ENCODE results near the gene LILRB2. TPM values are rescaled to one million over a fixed set of nuclear protein-coding genes. Genes with fewer than 3 reads are reported as not detected.
"Not testable (repeated sequence)": the region's sequence is repeated elsewhere in the genome, so short reads cannot be mapped to it uniquely, and the experiment has no call there.

Gene LILRB2
- total RNA-seq: 10 to 100 TPM in 2 of 9 donors, 1 to 10 TPM in 6, under 1 TPM in 1; 0.83 to 43.6 (median 1.7) TPM
- 1 to 10 TPM; 1.2 to 2.7 TPM for polyA plus RNA-seq
- long read RNA-seq, donor 1: 0 reads
- long read RNA-seq, donor 2, partial matches to known transcripts: 1 of 1 reads
- long read RNA-seq, donor 2, other reads (novel, unspliced or antisense): 0 of 1 reads
- long read RNA-seq, donor 3, partial matches to known transcripts: 1 of 1 reads
- long read RNA-seq, donor 3, other reads (novel, unspliced or antisense): 0 of 1 reads

- no peak for DNase-seq
- intact Hi-C loops (cut with DNase I): loop anchor here in 1 of 10 donors (5.0 kb wide), 1 partner anchor 351 kb away; the partner anchor contains the start of gene LILRB1
- Histone ChIP-seq H3K27ac (peak within 1 kb of the TSS in 5 of 12 donors; percentile 15 to 91 (median 43)), H3K4me1 (peaks cover 0 to 13% (median 0%) of the 10 kb centered on the region in 12 donors), H3K27me3 (peaks cover 0 to 54% (median 3%) of the 10 kb centered on the region in 9 donors), H3K9me3 (no peaks in the 10 kb centered on the region), H3K4me3 (peak within 1 kb of the TSS in 8 of 12 donors; percentile 11 to 59 (median 24)), H3K36me3 (no peaks in the 10 kb centered on the region)
- no peak for TF ChIP-seq POLR2A (IDR thresholded peaks at IDR 0.05)
- TF ChIP-seq CTCF (IDR thresholded peaks at IDR 0.05): no peak
- ATAC-seq: peak; percentile 32 to 47 (median 34)
- 69 to 80% (median 76%) methylated on average over 12 of the region's 12 CpGs for WGBS, 4 donors
Observed at GRCh38 chr19:54281007-54281728, at the start of gene LILRB2. Gene LILRB2 (minus strand): TSS chr19:54281110. CDS start chr19:54280496, 614 bp downstream.

GRCh38 chr19:54329476-54330165 lies 48.7 kb upstream of the LILRB2 start:
- H3K27me3 ChIP-seq: peaks cover 0 to 22% (median 2%) of the 10 kb centered on the region in 9 donors

GRCh38 chr19:54328781-54329180 lies 47.9 kb upstream of the LILRB2 start:
- not testable (repeated sequence) for ATAC-seq, H3K4me1 ChIP-seq, H3K36me3 ChIP-seq, H3K27ac ChIP-seq, DNase-seq, H3K9me3 ChIP-seq, H3K4me3 ChIP-seq
- 62 to 69% (median 64%) methylated on average over 5 of the region's 5 CpGs for WGBS, 4 donors
- intact Hi-C loops (cut with DNase I): loop anchor here in 4 of 10 donors (5.0 to 10.0 kb wide), 2 partner anchors 64 to 66 kb away; no protein-coding TSS in a partner anchor
- H3K27me3 ChIP-seq: peaks cover 0 to 30% (median 2%) of the 10 kb centered on the region in 9 donors

More at GRCh38 chr19:54329476-54330165, 48.7 kb upstream of the LILRB2 start:
- peaks cover 0 to 9% (median 0%) of the 10 kb centered on the region in 12 donors for H3K4me1 ChIP-seq
- WGBS, 4 donors: 76 to 79% (median 77%) methylated on average over 14 of the region's 14 CpGs
- ATAC-seq: no peak
- intact Hi-C loops (cut with DNase I): loop anchor here in 4 of 10 donors (5.0 to 10.0 kb wide), 2 partner anchors 63 to 65 kb away; no protein-coding TSS in a partner anchor
- no peaks in the 10 kb centered on the region for H3K9me3 ChIP-seq
- H3K27ac ChIP-seq: no peak overlapping the region
- TF ChIP-seq POLR2A (IDR thresholded peaks at IDR 0.05) (no peak), CTCF (IDR thresholded peaks at IDR 0.05) (no peak)
- no peak overlapping the region for H3K4me3 ChIP-seq
- no peak for DNase-seq
- H3K36me3 ChIP-seq: no peaks in the 10 kb centered on the region

- Histone ChIP-seq H3K27ac (no peak overlapping the region), H3K36me3 (no peaks in the 10 kb centered on the region), H3K4me3 (no peak overlapping the region), H3K4me1 (peaks cover 0 to 9% (median 0%) of the 10 kb centered on the region in 12 donors), H3K9me3 (no peaks in the 10 kb centered on the region), H3K27me3 (peaks cover 0 to 35% (median 3%) of the 10 kb centered on the region in 9 donors)
- TF ChIP-seq CTCF (IDR thresholded peaks at IDR 0.05) (no peak), POLR2A (IDR thresholded peaks at IDR 0.05) (no peak)
- ATAC-seq: no peak
- intact Hi-C loops (cut with DNase I): loop anchor here in 7 of 10 donors (1.0 to 10.0 kb wide), 5 partner anchors 65 to 69 kb away; no protein-coding TSS in a partner anchor
- DNase-seq: no peak
- WGBS, 4 donors: 63 to 72% (median 66%) methylated on average over 4 to 5 of the region's 5 CpGs
Observed at GRCh38 chr19:54325631-54326030, 44.7 kb upstream of the LILRB2 start.
